Panc1 (cell line): ENCODE results near the gene CNPY2.

ENCODE experiments used
- CTCF ChIP-seq: fragments of 450-650 bp; IDR thresholded peaks from 2 replicates; pipeline ENCODE4 v1.5.1; 2017; ENCODE audit warnings: mild to moderate bottlenecking
- POLR2AphosphoS5 ChIP-seq: IDR thresholded peaks from 2 replicates; pipeline ENCODE4 v1.6.1; 2012; ENCODE audit warnings: mild to moderate bottlenecking, low read depth, low read length, moderate library complexity
- REST ChIP-seq, 2 experiments: IDR thresholded peaks; 2 replicates each; pipeline ENCODE4 v1.6.1; 2011 to 2012; ENCODE audit warnings: low read depth in 2 of 2, control low read depth in 1 of 2, low read length in 1 of 2, mild to moderate bottlenecking in 1 of 2, moderate library complexity in 1 of 2; ENCODE audit not compliant: insufficient read depth in 1 of 2
- SIN3A ChIP-seq: IDR thresholded peaks from 2 replicates; pipeline ENCODE4 v1.6.1; 2012; ENCODE audit warnings: low read depth, mild to moderate bottlenecking, low read length, moderate library complexity, borderline replicate concordance; ENCODE audit not compliant: insufficient read depth
- TCF7L2 ChIP-seq: IDR thresholded peaks from 2 replicates; pipeline ENCODE4 v1.6.1; 2011; ENCODE audit warnings: mild to moderate bottlenecking, low read depth, low read length, inconsistent platforms

DNA sequence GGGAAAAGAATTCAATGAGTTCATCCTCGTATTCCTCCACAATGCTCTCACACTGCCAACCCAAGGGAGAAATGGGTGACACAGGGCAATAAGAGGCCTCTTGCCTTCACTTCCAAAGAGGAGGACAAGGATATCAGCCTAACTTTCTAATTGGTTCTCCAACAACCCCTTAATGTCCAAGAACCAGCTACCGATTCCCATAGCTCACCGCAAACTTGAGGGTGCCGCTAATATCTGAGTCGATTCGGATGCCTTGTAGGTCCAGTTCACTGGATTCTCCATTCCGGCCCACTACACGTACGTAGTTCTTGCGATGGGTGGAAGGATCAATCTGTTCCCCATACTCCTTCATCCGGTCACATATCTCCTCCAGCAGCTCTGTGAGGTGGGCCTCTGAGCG, 4.8 kb downstream of the CNPY2 start:
- TF ChIP-seq CTCF (no peak), REST (IDR thresholded peaks at IDR 0.05; ENCODE audit: insufficient read depth in 1 of 2, low read depth in 2 of 2, low read length in 1 of 2) (no peak), TCF7L2 (no peak), POLR2AphosphoS5 (no peak), SIN3A (no peak)
